GM18907 (cell line): ENCODE data around the gene EZH2.

ENCODE experiments used
- ATAC-seq: cut with Tn5 transposase; IDR thresholded peaks from one replicate; pipeline ENCODE4 v1.9.1; 2021; ENCODE audit warnings: mild to moderate bottlenecking, moderate library complexity; ENCODE audit not compliant: unreplicated experiment

Gene EZH2

DNA sequence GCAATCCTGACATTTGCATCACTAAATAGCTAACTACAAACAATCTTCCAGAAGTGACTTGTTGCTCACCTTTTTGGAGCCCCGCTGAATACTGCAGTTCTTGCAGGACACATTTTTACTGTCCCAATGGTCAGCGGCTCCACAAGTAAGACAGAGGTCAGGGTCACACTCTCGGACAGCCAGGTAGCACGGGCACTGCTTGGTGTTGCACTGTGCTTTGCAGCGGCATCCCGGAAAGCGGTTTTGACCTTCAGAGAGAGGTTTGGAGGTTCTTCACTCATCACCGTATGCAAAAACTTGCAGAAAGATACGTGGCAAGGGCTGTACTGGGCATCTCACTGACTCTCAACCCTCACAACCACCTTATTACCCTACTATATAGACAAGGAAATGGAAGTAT is 70.2 kb downstream of the EZH2 start:
- ATAC-seq, result no peak

DNA sequence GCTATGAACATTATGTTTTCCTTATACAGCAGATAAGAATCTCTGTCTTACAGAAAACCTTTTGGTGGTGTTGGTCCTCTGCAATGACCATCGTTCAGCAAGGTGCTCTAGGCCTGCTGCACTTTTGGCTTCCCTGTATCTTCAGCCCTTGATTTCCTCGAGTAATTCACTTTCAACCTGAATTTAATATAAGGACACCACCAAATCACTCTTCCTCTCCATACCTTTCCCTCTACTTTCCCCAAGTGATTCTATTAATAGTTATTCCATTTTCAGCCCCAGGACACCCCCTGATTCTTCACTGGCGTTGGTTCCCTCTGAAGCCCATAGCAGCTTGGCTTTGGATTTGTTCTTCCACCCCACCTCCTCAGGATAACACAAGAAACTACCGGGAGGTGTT is 72.2 kb downstream of the EZH2 start:
- ATAC-seq, result no peak

DNA sequence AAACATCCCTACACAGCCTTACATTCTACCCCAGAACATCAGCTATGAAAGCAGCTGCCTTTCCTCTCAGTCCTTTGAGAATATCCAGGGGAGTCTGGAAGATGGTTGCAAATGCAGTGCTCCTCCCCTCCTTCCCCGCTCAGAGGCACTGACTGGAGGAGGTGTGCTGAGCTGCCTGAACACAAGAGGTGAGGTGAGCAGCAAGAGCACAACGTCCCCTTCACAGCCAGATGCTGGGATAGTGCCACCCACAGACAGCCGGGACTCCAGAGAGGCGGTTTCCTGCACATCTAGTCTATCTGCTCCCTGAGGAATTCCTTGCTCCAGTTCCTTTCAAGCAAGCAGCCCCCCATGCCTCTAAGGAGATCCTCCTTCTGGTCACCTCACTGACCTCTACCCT is 74.2 kb downstream of the EZH2 start:
- ATAC-seq, result no peak

DNA sequence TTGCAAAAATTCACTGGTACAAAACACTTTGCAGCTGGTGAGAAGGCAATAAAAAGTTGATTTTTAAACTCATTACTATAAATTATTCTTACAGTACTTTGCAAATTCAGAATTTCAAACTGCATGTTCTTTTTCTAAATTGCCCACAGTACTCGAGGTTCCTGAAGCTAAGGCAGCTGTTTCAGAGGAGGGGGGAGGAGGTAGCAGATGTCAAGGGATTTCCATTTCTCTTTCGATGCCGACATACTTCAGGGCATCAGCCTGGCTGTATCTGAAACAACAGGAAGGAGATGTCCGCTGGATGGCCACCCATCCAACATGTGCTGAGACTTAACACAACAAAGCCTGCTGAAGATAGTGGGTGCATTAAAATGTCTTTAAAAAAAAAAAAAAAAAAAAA is 76.7 kb downstream of the EZH2 start:
- no peak for ATAC-seq

DNA sequence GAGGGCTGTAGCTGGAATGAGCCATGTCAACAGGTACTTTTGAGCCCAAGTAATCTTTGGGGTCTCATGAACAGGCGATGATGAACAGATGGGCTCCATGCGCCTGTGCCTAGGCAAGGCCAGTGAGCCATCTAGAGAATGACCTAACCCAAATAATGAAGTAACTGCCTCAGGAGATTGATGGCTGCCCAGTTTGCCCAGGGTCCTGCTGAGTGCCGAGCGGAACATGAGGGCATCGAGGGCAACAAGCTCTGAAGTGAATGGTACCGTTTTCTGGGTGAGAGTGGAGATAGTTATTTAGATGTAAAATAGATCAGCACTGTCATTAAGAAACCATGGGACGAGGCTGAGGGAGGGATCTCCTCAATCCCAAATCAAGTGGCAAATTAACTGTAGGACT is 77.9 kb downstream of the EZH2 start:
- ATAC-seq, result no peak

DNA sequence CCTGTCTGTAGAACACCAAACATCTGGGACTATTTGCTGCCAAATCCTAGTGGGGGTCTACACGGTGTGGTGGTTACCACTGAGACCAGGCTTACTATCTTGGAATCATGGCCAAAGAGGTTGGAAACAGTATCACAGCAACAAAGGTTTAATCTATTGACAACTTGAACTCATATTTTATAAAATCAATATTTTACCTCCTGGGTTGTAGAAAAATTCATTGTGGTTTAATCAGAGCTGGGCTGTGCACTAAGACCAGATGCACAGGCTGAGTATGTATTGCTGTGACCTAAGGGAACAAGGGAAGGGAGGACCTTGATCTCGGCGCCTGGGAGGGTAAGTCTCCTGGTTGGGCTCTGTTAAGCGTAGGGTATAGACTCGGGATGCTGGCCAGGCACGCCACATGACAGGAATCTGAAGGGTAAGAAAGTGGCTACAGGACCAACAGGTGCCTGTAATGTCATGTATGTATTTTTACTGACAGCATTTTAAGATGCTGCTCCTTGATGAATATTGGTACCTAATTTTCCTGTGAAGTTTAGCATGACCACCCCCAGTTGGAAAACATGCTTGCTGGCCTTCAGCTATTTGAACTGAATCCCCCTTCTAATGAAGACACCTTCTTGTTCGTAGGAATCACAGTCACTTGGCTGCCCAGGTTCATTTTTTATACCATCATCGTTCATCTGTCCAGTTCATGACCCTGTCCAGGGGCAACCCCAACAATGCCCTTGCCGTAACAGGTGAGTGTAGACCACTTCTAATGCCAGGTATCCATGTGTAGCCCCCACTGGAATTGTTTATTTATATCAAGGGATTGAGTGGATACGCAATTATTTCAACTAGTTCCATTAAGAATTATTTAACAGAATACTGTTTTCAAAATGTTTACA is 79.5 kb downstream of the EZH2 start:
- no peak for ATAC-seq

DNA sequence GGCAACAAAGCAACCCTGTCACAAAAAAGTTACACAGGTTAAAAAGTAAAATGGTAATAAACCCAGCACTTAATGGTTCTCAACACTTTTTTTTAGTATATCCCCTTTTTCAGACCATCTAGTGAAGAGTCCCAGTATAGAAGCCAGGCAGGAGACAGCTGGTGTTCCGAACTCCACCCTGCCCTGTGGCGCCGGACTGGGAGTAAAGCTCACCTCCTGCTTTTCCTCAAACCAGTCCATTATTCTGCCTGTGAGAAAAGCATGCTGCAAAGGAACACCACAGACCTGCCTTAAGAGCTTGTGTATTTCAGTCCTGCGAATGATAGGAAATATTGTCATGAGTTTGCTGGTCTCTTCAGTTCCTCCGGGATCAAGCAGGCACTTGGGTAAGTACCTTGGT is 81.0 kb downstream of the EZH2 start:
- ATAC-seq, result no peak

DNA sequence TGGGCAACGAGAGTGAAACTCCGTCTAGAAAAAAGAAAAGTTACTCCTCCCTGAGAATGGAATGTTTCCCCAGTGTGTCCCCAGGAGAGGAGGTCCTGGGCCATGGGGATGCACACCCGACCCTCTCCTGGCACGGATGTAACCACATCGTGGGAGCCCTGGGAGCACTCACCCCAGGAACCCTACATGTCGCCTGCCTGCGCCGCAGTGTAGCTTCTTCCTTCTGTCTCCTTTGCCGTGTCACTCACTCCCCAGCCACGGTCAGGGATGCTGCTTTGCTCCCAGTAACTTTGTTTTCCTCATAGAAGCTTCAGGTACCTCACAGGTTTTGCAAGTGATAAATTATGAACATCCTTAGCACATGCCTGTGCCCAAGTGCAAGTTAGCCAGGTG is 82.0 kb downstream of the EZH2 start:
- ATAC-seq, result no peak

DNA sequence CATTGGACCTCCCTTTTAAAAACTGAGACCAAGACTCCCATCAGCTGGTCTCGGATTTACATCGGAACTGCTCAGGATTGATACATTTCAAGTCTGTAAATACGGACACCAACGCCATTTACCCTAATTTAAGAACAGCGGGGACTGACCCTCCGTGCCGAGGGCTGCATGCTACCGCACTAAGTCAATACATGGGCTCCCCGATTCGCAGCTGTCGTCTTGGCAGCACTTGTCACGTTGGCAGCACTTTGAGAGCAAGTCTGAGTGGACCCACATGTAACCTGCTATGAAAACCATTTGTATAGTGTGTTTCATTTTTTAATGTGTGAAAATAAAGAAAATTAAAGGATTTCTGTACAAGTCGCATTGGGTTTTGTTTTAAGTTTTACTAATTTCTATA is 83.4 kb downstream of the EZH2 start:
- ATAC-seq, result no peak

DNA sequence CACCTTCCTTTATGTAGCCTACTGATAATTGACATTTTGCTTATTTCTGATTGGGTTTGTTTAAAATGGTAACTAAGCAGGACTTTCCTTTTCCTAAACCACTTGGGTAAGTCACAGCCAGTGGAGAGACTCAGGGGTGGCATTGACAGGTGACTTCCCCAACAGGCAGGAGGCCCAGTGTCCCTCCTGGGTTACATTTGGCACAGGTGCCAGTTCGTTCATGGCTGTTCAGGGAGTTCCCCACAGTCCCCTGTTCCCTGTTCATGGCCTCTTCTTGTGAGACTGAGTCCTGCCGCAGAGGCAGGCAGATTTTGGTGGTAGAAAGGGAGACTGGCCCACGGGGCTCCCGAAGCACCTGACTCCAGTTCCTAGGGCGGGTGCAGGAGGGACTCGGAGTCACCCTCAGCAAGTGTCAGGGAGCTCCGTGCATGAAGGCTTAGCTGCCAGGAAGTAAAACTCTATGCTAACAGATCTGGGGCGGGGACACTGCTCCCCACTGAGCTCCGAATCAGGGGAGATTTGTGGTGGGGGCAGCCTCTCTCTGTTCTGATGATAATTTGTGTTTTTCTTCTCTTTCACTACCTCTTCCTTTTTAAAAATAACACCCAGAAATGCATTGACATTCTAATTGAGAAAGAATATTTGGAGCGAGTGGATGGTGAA is 84.1 kb downstream of the EZH2 start:
- no peak for ATAC-seq

DNA sequence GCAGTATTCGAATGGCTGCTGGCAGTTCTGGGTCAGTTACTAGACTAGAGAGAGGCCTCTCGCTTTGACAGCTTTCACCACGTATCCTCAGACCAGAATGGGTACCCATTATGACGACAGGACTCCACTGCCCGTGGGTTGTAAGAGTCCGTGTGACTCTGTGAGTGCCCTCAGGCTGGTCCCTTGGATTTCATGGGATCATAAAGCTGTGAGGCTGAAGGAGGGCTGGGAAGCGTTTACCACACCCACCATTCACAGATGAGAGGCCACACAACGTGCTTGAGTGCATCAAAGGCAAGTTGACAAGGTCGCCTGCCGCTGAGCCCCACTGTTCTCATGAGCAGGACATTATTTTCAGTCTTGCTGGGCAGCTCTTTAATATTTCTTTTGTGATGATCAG is 87.2 kb downstream of the EZH2 start:
- ATAC-seq, result no peak

DNA sequence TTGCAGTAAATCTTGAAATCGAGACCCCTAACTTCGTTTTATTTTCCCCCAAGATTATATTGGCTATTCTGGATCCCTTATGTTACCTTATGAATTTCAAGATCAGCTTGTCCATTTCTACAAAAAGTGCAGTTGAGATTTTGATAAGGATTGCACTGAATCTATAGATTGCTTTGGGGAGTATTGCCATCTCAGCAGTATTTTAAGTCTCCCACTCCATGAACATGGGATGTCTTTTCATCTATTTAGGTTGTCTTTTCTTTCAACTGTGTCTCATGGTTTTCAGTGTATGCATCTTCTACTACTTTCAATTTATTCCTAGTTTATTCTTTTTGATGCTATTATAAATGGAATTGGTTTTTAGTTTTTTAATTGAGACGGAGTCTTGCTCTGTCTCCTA is 89.6 kb downstream of the EZH2 start:
- no peak for ATAC-seq

DNA sequence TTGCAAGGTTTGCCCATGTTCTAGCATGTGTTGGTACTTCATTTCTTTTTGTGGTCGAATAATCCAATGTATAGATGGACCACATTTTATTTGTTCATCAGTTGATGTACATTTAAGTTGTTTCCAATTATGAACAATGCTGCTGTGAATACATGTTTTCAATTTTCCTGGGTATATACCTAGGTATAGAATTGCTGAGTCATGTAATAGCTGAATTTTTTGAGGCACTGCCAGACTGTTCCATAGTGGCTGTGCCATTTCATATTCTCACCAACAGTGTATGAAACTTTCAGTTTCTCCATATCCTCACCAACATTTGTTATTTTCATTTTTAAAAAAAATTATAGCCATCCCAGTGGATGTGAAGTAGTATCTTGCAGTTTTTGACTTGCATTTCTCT is 90.5 kb downstream of the EZH2 start:
- ATAC-seq, result no peak

DNA sequence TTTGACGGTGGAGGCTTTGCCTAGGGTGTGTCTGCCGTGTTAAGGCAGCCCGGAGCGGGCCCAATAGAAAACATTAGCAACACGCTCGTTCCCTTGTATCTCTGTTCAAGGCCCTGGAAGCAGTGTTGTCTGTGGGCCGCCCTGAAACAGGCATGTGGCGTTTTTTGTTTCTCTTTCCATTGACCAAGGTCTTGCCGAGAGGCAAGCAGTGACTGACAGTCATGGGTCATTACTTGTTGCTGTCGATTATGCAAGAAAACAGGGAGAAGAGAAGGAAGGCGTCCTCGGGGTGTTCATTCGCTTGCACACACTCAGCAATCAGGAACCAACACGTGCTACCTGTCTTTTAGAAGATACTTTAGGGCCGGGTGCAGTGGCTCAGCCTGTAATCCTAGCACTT is 92.5 kb downstream of the EZH2 start:
- ATAC-seq, result no peak

DNA sequence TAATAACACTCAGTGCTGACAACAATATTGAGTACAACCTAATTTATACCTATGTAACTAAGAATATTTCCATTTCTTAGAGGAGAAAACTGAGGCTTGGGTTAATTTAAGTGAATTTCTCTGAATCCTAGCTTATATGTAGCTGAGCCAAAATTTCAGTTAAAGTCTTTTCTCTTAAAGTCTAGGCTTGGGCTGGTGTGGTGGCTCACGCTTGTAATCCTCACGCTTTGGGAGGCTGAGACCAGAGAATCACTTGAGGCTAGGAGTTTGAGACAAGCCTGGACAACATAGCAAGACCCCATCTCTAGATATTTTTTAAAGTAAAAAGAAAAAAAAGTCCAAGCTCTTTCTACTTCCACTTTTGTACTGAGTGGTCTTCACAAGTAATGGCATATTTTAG is 93.2 kb downstream of the EZH2 start:
- ATAC-seq, result no peak

DNA sequence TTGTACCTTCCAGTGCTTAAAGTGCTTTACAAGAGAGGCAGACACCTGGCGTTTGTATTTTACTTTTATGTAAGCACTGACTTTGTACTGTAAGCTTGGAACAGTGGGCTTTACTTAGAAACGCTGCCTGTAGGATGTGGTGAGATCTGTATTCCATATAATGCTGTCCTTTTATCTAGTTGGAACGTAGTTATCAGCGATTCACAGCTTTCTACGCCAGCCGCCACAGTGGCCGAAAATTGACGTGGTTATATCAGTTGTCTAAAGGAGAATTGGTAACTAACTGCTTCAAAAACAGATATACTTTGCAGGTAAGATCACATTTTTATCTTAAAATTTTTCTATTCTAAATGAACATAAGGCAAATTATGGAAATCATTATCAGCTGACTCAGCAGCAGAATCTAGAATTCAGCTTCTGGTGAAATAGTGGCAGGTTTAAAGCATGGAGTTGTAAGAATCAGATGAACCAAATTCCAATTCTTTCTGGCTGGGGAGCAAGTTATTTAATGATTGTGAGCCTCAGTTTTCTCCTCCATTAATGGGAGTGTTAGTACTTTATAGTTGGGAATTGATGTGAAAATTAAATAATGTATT is 93.9 kb downstream of the EZH2 start:
- ATAC-seq, result no peak

DNA sequence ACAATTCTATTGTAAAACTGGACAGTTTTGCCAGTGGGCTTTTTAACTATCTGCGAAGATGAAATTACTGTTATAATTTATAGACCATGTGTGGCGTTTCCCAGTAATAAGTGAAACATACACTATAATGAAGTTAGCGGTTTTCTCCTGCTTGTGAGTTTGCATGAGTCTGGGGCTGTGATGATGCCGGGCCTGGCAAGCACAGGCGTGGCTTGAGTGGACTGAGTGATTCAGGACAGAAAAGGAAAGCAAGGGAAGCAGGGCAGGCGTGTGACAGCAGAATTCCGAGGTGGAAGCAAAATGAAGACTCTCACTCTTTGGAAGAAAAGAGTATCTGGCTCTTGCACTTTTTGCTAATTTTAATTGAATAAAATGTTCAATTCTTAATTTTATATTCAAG is 94.9 kb downstream of the EZH2 start:
- no peak for ATAC-seq

DNA sequence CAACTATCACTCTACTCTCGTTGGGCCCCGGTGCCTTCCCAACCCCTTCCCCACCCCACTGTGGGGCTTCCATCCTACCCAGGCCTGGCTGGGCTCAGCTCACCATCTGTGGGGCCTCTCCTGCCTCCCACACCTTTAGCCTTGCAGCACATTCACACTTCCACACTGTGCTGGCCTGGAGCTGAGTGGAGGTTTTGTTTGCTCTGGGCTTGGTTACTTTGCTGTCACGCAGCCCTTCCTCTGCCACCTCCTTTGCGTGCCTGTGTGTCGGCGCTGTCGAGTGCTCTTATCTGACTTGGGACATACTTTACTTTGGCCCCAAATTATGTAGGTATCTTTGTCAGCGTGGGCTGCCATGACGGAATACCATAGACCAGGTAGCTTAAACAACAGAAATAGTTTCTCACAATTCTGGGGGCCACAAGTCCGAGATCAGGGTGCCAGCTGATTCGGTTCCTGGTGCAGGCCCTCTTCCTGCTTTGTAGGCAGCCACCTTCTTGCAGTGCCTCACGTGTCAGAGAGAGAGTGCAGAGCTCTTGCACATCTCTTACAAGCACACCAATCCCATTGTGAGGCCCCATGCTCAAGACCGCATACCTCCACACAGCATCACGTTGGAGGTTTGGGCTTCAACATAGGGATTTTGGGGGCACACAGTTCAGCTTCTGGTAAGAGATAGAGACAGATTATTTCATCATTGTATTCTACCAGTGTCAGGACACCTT is 96.4 kb downstream of the EZH2 start:
- ATAC-seq, result no peak

DNA sequence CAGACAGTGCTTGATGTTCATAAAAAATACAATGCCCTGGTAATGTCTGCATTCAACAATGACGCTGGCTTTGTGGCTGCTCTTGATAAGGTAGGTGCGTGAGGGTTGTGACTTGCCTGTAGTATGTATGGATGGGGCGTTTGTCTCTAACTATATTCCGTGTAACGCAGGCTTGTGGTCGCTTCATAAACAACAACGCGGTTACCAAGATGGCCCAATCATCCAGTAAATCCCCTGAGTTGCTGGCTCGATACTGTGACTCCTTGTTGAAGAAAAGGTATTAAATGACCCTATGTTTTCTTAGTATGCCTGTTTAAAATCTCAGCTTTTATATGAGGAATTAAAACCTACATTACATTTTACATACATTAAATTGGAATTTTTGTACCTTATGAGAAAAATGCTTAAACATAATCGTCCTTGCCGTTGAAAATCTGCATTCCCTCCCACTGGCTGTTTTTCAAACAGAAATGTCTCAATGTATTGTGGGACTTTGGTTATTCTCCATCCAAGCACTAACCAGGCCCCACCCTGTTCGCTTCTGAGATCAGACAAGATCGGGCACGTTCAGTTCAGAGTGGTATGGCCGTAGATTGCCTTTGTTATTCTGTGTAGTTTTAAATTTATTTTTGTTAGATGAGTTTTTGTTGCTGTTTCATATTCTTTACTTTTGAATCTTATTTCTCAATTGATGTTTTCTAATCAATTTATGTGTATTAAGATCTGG is 100.1 kb downstream of the EZH2 start:
- no peak for ATAC-seq

DNA sequence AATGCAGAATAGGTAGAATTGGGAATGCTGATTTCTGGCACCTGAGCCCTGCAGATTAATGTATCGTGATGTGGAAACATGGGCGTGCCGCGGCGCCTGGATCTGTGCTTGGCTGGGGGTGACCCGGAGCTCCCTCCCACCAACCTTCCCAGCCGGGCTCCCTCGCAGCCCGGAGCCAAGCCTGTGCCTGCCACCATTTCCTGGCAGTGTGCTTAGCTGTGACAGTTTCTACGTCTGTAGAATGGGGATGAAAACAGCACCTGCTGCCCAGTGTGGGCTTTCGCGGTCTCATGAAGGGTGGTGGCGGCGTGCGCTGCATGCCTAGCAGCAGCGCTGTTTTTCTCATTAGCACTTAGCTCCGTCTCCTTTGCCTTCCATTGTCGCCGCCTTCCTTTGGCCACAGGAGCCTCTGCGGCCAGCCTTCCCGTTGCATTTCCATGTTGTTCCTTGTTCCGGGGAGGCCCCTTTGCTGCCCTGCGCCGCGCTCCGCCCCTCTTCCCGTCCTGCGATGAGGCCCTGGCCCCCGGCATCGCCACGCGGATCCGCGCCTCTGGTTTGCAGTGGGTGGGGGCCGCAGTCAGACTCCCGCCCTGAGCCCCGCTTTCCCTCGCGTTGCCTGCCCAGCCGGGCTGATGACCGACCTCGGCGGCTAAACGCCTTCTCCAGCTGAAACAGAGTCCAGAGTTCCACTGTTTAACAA is 101.2 kb downstream of the EZH2 start:
- ATAC-seq, result no peak
